ENCODE measurements around the gene NHP2.

DNA sequence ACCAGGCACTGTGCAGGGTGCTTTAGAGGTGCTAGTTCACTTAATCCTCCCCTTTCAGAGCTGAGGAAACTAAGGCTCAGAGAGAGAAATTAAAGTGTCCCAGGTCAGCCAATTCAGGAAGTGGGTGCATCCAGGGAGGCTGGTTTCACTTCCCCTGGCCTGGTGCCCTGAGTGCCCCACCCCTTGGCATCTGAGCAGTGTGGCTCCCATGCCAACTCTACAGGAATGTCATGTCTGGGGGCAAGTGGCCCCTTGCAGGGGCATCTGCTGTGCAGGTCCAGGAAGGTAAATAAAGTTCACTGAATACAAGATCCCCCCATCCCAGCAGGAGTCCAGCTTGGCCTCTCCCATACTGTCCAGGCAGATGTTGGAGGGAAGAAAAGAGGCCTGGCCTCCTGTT is 44.7 kb downstream of the NHP2 start:
- TF ChIP-seq, protein P1, sequence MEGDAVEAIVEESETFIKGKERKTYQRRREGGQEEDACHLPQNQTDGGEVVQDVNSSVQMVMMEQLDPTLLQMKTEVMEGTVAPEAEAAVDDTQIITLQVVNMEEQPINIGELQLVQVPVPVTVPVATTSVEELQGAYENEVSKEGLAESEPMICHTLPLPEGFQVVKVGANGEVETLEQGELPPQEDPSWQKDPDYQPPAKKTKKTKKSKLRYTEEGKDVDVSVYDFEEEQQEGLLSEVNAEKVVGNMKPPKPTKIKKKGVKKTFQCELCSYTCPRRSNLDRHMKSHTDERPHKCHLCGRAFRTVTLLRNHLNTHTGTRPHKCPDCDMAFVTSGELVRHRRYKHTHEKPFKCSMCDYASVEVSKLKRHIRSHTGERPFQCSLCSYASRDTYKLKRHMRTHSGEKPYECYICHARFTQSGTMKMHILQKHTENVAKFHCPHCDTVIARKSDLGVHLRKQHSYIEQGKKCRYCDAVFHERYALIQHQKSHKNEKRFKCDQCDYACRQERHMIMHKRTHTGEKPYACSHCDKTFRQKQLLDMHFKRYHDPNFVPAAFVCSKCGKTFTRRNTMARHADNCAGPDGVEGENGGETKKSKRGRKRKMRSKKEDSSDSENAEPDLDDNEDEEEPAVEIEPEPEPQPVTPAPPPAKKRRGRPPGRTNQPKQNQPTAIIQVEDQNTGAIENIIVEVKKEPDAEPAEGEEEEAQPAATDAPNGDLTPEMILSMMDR (IDR thresholded peaks at IDR 0.05; ENCODE audit: poor library complexity, severe bottlenecking): no peak
- no peak for TF ChIP-seq RAD21 (conservative IDR thresholded peaks at IDR 0.05)
- TF ChIP-seq, protein P2, sequence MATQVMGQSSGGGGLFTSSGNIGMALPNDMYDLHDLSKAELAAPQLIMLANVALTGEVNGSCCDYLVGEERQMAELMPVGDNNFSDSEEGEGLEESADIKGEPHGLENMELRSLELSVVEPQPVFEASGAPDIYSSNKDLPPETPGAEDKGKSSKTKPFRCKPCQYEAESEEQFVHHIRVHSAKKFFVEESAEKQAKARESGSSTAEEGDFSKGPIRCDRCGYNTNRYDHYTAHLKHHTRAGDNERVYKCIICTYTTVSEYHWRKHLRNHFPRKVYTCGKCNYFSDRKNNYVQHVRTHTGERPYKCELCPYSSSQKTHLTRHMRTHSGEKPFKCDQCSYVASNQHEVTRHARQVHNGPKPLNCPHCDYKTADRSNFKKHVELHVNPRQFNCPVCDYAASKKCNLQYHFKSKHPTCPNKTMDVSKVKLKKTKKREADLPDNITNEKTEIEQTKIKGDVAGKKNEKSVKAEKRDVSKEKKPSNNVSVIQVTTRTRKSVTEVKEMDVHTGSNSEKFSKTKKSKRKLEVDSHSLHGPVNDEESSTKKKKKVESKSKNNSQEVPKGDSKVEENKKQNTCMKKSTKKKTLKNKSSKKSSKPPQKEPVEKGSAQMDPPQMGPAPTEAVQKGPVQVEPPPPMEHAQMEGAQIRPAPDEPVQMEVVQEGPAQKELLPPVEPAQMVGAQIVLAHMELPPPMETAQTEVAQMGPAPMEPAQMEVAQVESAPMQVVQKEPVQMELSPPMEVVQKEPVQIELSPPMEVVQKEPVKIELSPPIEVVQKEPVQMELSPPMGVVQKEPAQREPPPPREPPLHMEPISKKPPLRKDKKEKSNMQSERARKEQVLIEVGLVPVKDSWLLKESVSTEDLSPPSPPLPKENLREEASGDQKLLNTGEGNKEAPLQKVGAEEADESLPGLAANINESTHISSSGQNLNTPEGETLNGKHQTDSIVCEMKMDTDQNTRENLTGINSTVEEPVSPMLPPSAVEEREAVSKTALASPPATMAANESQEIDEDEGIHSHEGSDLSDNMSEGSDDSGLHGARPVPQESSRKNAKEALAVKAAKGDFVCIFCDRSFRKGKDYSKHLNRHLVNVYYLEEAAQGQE (IDR thresholded peaks at IDR 0.05; ENCODE audit: borderline replicate concordance): no peak
- TF ChIP-seq MXI1 (conservative IDR thresholded peaks at IDR 0.05; ENCODE audit: poor library complexity, severe bottlenecking): no peak
- no peak for TF ChIP-seq POLR2AphosphoS5 (IDR thresholded peaks at IDR 0.05)
- no peak for TF ChIP-seq EP300 (conservative IDR thresholded peaks at IDR 0.05; ENCODE audit: poor library complexity, severe bottlenecking)
- TF ChIP-seq SMC3 (conservative IDR thresholded peaks at IDR 0.05; ENCODE audit: poor library complexity): no peak
